T-cell (primary cell): Measurements from ENCODE around the gene SMIM14. TPM values are rescaled to one million over a fixed set of nuclear protein-coding genes. Genes with fewer than 3 reads are reported as not detected.
"Not testable (repeated sequence)": the region's sequence is repeated elsewhere in the genome, so short reads cannot be mapped to it uniquely, and the experiment has no call there.

Experiments
- ATAC-seq, 4 experiments: fragments of 200-7000 bp in 3 of 4; fragments of 150-1000 bp in 1 of 4; cut with Tn5 transposase; replicated peaks in 1 of 4; 1 replicate in 3 of 4; 2 replicates in 1 of 4; pipeline ENCODE4 v1.10.0; 2021; ENCODE audit warnings: moderate library complexity in 3 of 4, mild to moderate bottlenecking in 2 of 4, moderate number of reproducible peaks in 1 of 4
- CTCF ChIA-PET, 2 donors: fragments of 300-600 bp; sonication (Branson Sonifier 250); formaldehyde crosslinking; loops; one replicate each; lab custom pipeline; 2022; ENCODE audit warnings: antibody characterized with exemption in 2 of 2; lab: Charles Lee
- POLR2A ChIA-PET, 2 donors: fragments of 300-600 bp; sonication (Branson Sonifier 250); formaldehyde crosslinking; loops; one replicate each; lab custom pipeline; 2022; ENCODE audit warnings: antibody characterized with exemption in 2 of 2; lab: Charles Lee
- DNase-seq, 35 experiments: peaks; one replicate each; pipeline versions ENCODE4 v3.0.0 to v3.0.0-alpha.2; 2013 to 2023
- H3K27ac ChIP-seq: one replicate; pipeline ENCODE4 v1.5.1; 2013; ENCODE audit warnings: low read length
- H3K27me3 ChIP-seq, 2 experiments: replicated peaks in 1 of 2; 1 replicate in 1 of 2; 2 replicates in 1 of 2; pipeline versions ENCODE4 v1.6.1 to v1.7.0; 2013; ENCODE audit warnings: low read length in 1 of 2, mixed read lengths in 1 of 2; ENCODE audit not compliant: control insufficient read depth in 2 of 2, insufficient read depth in 2 of 2; ENCODE audit errors: extremely low read depth in 1 of 2
- H3K36me3 ChIP-seq, 2 donors: 1 replicate in 1 of 2; 2 replicates in 1 of 2; pipeline versions ENCODE4 v1.6.1 to v1.7.0; 2013; ENCODE audit warnings: low read length in 1 of 2; ENCODE audit not compliant: control insufficient read depth in 2 of 2, insufficient read depth in 1 of 2; ENCODE audit errors: extremely low read depth in 1 of 2
- H3K4me1 ChIP-seq, 2 experiments: 1 replicate in 1 of 2; 2 replicates in 1 of 2; pipeline versions ENCODE4 v1.6.1 to v1.7.0; 2013; ENCODE audit warnings: low read length in 2 of 2, mixed read lengths in 1 of 2; ENCODE audit not compliant: insufficient read depth in 2 of 2, control insufficient read depth in 1 of 2; ENCODE audit errors: extremely low read depth in 1 of 2
- H3K4me3 ChIP-seq, 2 donors: 1 replicate in 1 of 2; 2 replicates in 1 of 2; pipeline versions ENCODE4 v1.5.1 to v1.7.0; 2013; ENCODE audit warnings: mild to moderate bottlenecking in 2 of 2, low read length in 1 of 2, moderate library complexity in 1 of 2; ENCODE audit not compliant: control insufficient read depth in 1 of 2; ENCODE audit errors: extremely low read depth in 1 of 2
- H3K9me3 ChIP-seq: 2 replicates; pipeline ENCODE4 v1.7.0; 2013
- H3K27ac Mint-ChIP-seq, 2 donors: one replicate each; pipeline ENCODE4 v1.8.0; 2020 to 2021; ENCODE audit warnings: mild to moderate bottlenecking in 2 of 2, mixed read lengths in 2 of 2
- H3K27me3 Mint-ChIP-seq, 2 donors: one replicate each; pipeline ENCODE4 v1.8.0; 2021 to 2022; ENCODE audit warnings: mixed read lengths in 2 of 2
- H3K36me3 Mint-ChIP-seq: one replicate; pipeline ENCODE4 v1.8.0; 2021; ENCODE audit warnings: mixed read lengths
- H3K4me1 Mint-ChIP-seq, 3 donors: one replicate each; pipeline ENCODE4 v1.8.0; 2020 to 2022; ENCODE audit warnings: mixed read lengths in 3 of 3, mild to moderate bottlenecking in 1 of 3
- H3K4me3 Mint-ChIP-seq, 3 donors: one replicate each; pipeline ENCODE4 v1.8.0; 2020 to 2022; ENCODE audit warnings: mild to moderate bottlenecking in 3 of 3, mixed read lengths in 3 of 3, moderate library complexity in 3 of 3
- H3K9me3 Mint-ChIP-seq, 3 donors: one replicate each; pipeline ENCODE4 v1.8.0; 2020 to 2022; ENCODE audit warnings: mixed read lengths in 3 of 3
- WGBS: methylation state at CpG from one replicate; pipeline ENCODE4 v1.1.5; 2013; ENCODE audit warnings: missing lambda C conversion rate; ENCODE audit not compliant: insufficient coverage; 5-methylcytosine and 5-hydroxymethylcytosine counted together
- total RNA-seq, 35 experiments: library from RNA in 6 of 35; stranded (reverse) in 6 of 35; fragments of 120-200 nt in 1 of 35; gene quantifications; one replicate each; pipeline versions ENCODE4 v1.2.1 to v1.2.4 and lab custom pipeline; 2013 to 2026

Gene SMIM14
- total RNA-seq, 5 donors from 2014 or later (not counting 1 experiment from before 2014, with no cell fraction given), result 4.8 to 17.2 (median 15.5) TPM

- H3K36me3 Mint-ChIP-seq, H3K27ac ChIP-seq, H3K27ac Mint-ChIP-seq, H3K4me3 ChIP-seq, H3K4me1 Mint-ChIP-seq, DNase-seq, H3K9me3 ChIP-seq, H3K27me3 Mint-ChIP-seq, H3K9me3 Mint-ChIP-seq, H3K4me1 ChIP-seq, H3K4me3 Mint-ChIP-seq, ATAC-seq, H3K27me3 ChIP-seq, H3K36me3 ChIP-seq: not testable (repeated sequence)
- WGBS, result 100% methylated on average over 4 of the region's 6 CpGs
- CTCF ChIA-PET, result interaction anchor here in 1 of 2 donors (0.6 kb wide), 1 partner anchor 101 kb away, joined by 4 read pairs; no protein-coding TSS in a partner anchor
- POLR2A ChIA-PET, result interaction anchor here in 1 of 2 donors (0.6 kb wide), 1 partner anchor 615 kb away, joined by 8 read pairs; no protein-coding TSS in a partner anchor
These were observed 22.6 kb downstream of the SMIM14 start for GRCh38 chr4:39616112-39616511.

GRCh38 chr4:39614487-39615162 is 24.0 kb downstream of the SMIM14 start:
- H3K27ac Mint-ChIP-seq, result no peak overlapping the region
- H3K9me3 ChIP-seq, result no peaks in the 10 kb centered on the region
- H3K4me3 ChIP-seq, result no peak overlapping the region
- DNase-seq (no peak), ATAC-seq (no peak)
- H3K9me3 Mint-ChIP-seq, result no peaks in the 10 kb centered on the region
- H3K27me3 ChIP-seq, result no peaks in the 10 kb centered on the region
- no peaks in the 10 kb centered on the region for H3K4me1 ChIP-seq
- CTCF ChIA-PET, result no interaction called here
- H3K36me3 ChIP-seq, result no peaks in the 10 kb centered on the region
- WGBS, result no CpG with 5 or more reads among the region's 3 CpGs
- no peaks in the 10 kb centered on the region for H3K27me3 Mint-ChIP-seq
- no peak overlapping the region for H3K27ac ChIP-seq
- H3K4me1 Mint-ChIP-seq, result peaks cover 0 to 4% (median 0%) of the 10 kb centered on the region in 3 donors
- POLR2A ChIA-PET, result no interaction called here
- no peak overlapping the region for H3K4me3 Mint-ChIP-seq
- H3K36me3 Mint-ChIP-seq, result peaks cover 6% of the 10 kb centered on the region

GRCh38 chr4:39613093-39613656 is 25.5 kb downstream of the SMIM14 start:
- ATAC-seq (no peak), DNase-seq (no peak)
- no peaks in the 10 kb centered on the region for H3K36me3 ChIP-seq
- no peaks in the 10 kb centered on the region for H3K27me3 ChIP-seq
- no peak overlapping the region for H3K27ac ChIP-seq
- peaks cover 0 to 5% (median 0%) of the 10 kb centered on the region in 3 donors for H3K4me1 Mint-ChIP-seq
- no peaks in the 10 kb centered on the region for H3K27me3 Mint-ChIP-seq
- no peaks in the 10 kb centered on the region for H3K9me3 ChIP-seq
- no peaks in the 10 kb centered on the region for H3K9me3 Mint-ChIP-seq
- no peak overlapping the region for H3K4me3 Mint-ChIP-seq
- ChIA-PET POLR2A (no interaction called here), CTCF (no interaction called here)
- no peak overlapping the region for H3K4me3 ChIP-seq
- no peaks in the 10 kb centered on the region for H3K4me1 ChIP-seq
- H3K27ac Mint-ChIP-seq, result no peak overlapping the region
- H3K36me3 Mint-ChIP-seq, result peaks cover 13% of the 10 kb centered on the region
- WGBS, result no CpG with 5 or more reads among the region's 2 CpGs

GRCh38 chr4:39609454-39609931 is 29.2 kb downstream of the SMIM14 start:
- Mint-ChIP-seq H3K4me1 (peaks cover 0 to 5% (median 0%) of the 10 kb centered on the region in 3 donors), H3K27me3 (no peaks in the 10 kb centered on the region), H3K27ac (no peak overlapping the region), H3K9me3 (peaks cover 5% of the 10 kb centered on the region in 3 donors), H3K4me3 (no peak overlapping the region), H3K36me3 (peaks cover 26% of the 10 kb centered on the region)
- H3K4me1 ChIP-seq, result no peaks in the 10 kb centered on the region
- no peaks in the 10 kb centered on the region for H3K36me3 ChIP-seq
- ChIA-PET POLR2A (no interaction called here), CTCF (no interaction called here)
- ATAC-seq, result no peak
- DNase-seq, result no peak
- 43% methylated on average over 3 of the region's 6 CpGs for WGBS
- H3K27me3 ChIP-seq, result no peaks in the 10 kb centered on the region
- H3K9me3 ChIP-seq, result no peaks in the 10 kb centered on the region
- no peak overlapping the region for H3K4me3 ChIP-seq
- H3K27ac ChIP-seq, result no peak overlapping the region

DNA sequence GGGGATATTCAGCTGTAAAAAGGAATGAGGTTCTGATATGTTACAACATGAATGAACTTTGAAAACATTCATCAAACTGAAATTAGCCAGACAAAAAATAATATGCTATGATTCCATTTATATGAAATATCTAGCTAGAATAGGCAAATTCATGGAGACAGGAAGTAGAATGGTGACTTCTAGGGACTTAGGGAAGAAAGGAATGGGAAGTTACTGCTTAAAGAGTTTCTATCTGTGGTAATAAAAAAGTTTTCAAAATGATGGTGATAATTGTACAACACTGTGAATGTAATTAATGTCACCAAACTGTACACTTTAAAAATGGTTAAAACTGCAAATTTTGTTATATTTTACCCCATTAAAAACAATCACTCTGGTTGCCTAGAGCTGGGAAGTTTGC is 30.2 kb downstream of the SMIM14 start:
- Histone ChIP-seq H3K4me1 (no peaks in the 10 kb centered on the region), H3K36me3 (peaks cover 0 to 2% of the 10 kb centered on the region in 2 donors), H3K4me3 (no peak overlapping the region), H3K27ac (no peak overlapping the region), H3K27me3 (no peaks in the 10 kb centered on the region), H3K9me3 (no peaks in the 10 kb centered on the region)
- Mint-ChIP-seq H3K4me1 (peaks cover 0 to 5% (median 0%) of the 10 kb centered on the region in 3 donors), H3K36me3 (peaks cover 28% of the 10 kb centered on the region), H3K27ac (no peak overlapping the region), H3K4me3 (no peak overlapping the region), H3K9me3 (peaks cover 5% of the 10 kb centered on the region in 3 donors), H3K27me3 (no peaks in the 10 kb centered on the region)
- DNase-seq (no peak), ATAC-seq (no peak)
- ChIA-PET POLR2A (no interaction called here), CTCF (no interaction called here)

- Mint-ChIP-seq H3K4me1 (peaks cover 0 to 5% (median 0%) of the 10 kb centered on the region in 3 donors), H3K9me3 (peaks cover 5% of the 10 kb centered on the region in 3 donors), H3K27me3 (no peaks in the 10 kb centered on the region), H3K4me3 (no peak overlapping the region), H3K27ac (no peak overlapping the region), H3K36me3 (peaks cover 33% of the 10 kb centered on the region)
- H3K9me3 ChIP-seq, result no peaks in the 10 kb centered on the region
- H3K27ac ChIP-seq, result no peak overlapping the region
- no peak overlapping the region for H3K4me3 ChIP-seq
- no peaks in the 10 kb centered on the region for H3K4me1 ChIP-seq
- H3K36me3 ChIP-seq, result peaks cover 0 to 2% of the 10 kb centered on the region in 2 donors
- no peaks in the 10 kb centered on the region for H3K27me3 ChIP-seq
- POLR2A ChIA-PET, result no interaction called here
- 100% methylated on average over 1 of the region's 2 CpGs for WGBS
- no peak for ATAC-seq
- no peak for DNase-seq
- CTCF ChIA-PET, result no interaction called here
These were observed 31.9 kb downstream of the SMIM14 start for GRCh38 chr4:39606747-39607146.
